Occipital lobe (tissue), 2 donors: ENCODE measurements around the gene KRT17. TPM values are rescaled to one million over a fixed set of nuclear protein-coding genes. Genes with fewer than 3 reads are reported as not detected.
"Not testable (repeated sequence)": the region's sequence is repeated elsewhere in the genome, so short reads cannot be mapped to it uniquely, and the experiment has no call there.

Experiments used
- DNase-seq: peaks from one replicate; lab custom pipeline; 2025; lab: John Stamatoyannopoulos, UW
- total RNA-seq: library from RNA; depleted of rRNA; stranded (reverse); fragments of >200 nt; gene quantifications from one replicate; pipeline ENCODE4 v1.2.3, GENCODE V29; 2014

Gene KRT17
- total RNA-seq, 1 donor from 2014 or later, result 0.31 TPM

DNA sequence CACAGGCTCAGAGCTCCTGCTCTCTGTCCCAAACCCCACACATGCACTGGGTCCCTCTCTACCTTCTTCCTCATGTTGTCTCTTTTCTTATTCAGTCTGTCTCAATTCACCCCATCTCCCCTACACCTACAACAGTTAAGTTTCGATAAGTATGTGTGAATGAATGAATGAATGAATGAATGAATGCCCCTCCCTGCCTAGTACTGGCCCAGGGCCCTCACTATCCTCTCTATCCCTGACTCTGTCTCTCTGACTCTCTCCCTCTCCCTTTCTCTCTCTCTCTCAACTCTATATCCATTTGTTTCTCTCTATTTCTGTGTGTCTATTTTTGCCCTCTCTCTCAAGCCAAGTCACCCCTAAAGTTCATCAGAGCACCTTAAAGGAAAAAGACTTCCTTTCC lies 45.8 kb downstream of the KRT17 start:
- no peak for DNase-seq

DNA sequence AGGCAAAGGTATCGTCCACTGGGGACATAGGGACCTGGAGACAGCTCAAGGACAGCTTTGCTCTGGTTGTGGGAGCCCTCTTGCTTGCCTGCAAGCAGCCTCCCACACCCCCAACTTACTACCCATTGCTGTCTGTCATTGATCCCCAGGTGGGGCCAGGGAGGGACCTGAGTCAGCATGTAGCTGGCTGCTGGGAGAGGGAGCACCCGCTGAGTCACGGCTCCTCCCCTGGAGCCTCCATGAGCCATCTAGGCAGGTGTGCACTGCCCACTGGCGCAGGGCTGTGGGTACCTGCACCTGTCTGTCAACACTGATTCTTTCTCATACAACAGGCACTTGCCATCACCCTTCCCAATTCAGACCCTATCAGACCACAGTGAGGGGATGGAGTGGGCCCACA lies 47.6 kb downstream of the KRT17 start:
- DNase-seq, result not testable (repeated sequence)

GRCh38 chr17:41575336-41575735 lies 49.0 kb downstream of the KRT17 start:
- DNase-seq, result no peak

DNA sequence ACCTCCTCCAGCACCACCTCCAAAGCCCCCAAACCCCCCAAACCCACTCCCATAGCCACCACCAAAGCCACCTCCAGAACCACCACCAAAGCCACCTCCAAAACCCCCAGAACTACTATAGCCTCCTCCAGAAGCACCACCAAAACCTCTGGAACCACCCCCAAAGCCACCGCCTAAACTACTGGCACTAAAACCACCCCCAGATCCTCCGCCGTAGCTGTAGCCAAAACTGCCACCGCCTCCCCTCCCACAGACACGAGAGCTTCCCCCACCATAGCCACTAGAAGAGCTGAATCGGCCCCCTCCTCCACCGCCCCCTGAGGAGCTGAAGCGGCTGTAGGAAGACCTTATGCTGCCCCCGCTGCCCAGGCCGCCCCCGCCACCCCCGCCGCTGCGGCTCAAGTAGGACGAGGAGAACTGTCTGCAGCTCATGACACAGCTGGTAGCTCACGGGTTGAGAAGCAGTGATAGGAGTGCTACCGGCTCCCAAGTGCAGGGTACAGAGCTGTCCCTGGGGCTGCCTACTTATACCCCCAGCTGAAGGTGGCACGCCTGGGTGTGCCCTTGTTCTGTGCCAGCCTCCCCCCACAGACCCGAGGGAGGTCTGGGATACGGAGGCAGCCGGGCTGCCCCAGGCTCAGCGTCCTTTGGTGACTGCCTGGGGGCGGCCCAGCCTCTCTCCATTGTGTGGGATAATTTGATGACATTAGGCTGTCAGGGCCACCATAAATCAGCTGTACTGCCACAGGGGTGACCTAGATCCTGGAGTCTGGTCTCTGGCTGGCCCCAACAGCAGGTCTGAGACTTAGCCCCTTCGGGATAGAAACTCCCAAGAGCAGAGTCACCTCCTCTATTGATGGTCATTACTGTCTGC lies 52.6 kb downstream of the KRT17 start, which contains the start of gene KRT9:
Gene KRT9 (minus strand): TSS at position 499 of the 874 bp plus-strand sequence. CDS start 67 bp downstream, at position 432.
- no peak for DNase-seq

Other genes starting within 250 kb of the KRT17 start
- 0.31 TPM for gene KRT34, start 242.3 kb downstream of the KRT17 start, total RNA-seq
- gene KRT31, start 227.0 kb downstream of the KRT17 start, total RNA-seq, result 0.47 TPM
- not detected for gene KRT37, start 200.0 kb downstream of the KRT17 start, total RNA-seq
- gene KRT38, start 183.6 kb downstream of the KRT17 start, total RNA-seq, result not detected
- gene KRT32, start 157.2 kb downstream of the KRT17 start, total RNA-seq, result not detected
- gene KRT35, start 143.4 kb downstream of the KRT17 start, total RNA-seq, result not detected
- not detected for gene KRT36, start 134.7 kb downstream of the KRT17 start, total RNA-seq
- 0.78 TPM for gene KRT13, start 119.0 kb downstream of the KRT17 start, total RNA-seq
- 0.16 TPM for gene KRT15, start 105.7 kb downstream of the KRT17 start, total RNA-seq
- 11.4 TPM for gene KRT19, start 96.3 kb downstream of the KRT17 start, total RNA-seq
- not detected for gene KRT9, start 52.5 kb downstream of the KRT17 start, total RNA-seq
- 0.31 TPM for gene KRT14, start 37.7 kb downstream of the KRT17 start, total RNA-seq
- gene KRT16, start 11.8 kb downstream of the KRT17 start, total RNA-seq, result not detected
- gene EIF1, start 64.3 kb upstream of the KRT17 start, total RNA-seq, result 95.5 TPM
- gene GAST, start 87.8 kb upstream of the KRT17 start, total RNA-seq, result not detected
- gene HAP1, start 110.1 kb upstream of the KRT17 start, total RNA-seq, result 0.16 TPM
- 37.4 TPM for gene JUP, start 162.1 kb upstream of the KRT17 start, total RNA-seq
- gene P3H4, start 187.4 kb upstream of the KRT17 start, total RNA-seq, result 10.3 TPM
- 11.2 TPM for gene FKBP10, start 188.4 kb upstream of the KRT17 start, total RNA-seq
- gene NT5C3B, start 211.7 kb upstream of the KRT17 start, total RNA-seq, result 85.8 TPM
- not detected for gene KLHL10, start 213.2 kb upstream of the KRT17 start, total RNA-seq
- gene KLHL11, start 240.8 kb upstream of the KRT17 start, total RNA-seq, result 74.9 TPM